ENCODE measurements around the gene RNU7-1.

The RNU7-1 gene

GRCh38 chr12:6899837-6900519 is 43.6 kb upstream of the RNU7-1 start:
- Histone ChIP-seq H3K27me3 (ENCODE audit: control insufficient read depth in 1 of 2, insufficient read depth in 1 of 2, low read length in 2 of 2) (no peaks in the 10 kb centered on the region), H3K4me2 (ENCODE audit: low read length, poor library complexity, severe bottlenecking) (no peak overlapping the region), H2BK120ac (ENCODE audit: low read depth, low read length) (no peak overlapping the region), H2BK12ac (ENCODE audit: low read length in 2 of 2) (no peak overlapping the region), H3K9me3 (ENCODE audit: control insufficient read depth, low read length) (no peaks in the 10 kb centered on the region), H3K4me3 (ENCODE audit: insufficient read depth in 1 of 2, low read depth in 1 of 2, low read length in 2 of 2) (no peak overlapping the region), H2AK5ac (ENCODE audit: low read length, severe bottlenecking) (no peak overlapping the region), H3K4me1 (ENCODE audit: control insufficient read depth, insufficient read depth, low read depth, low read length) (peaks cover 3% of the 10 kb centered on the region), H3K36me3 (ENCODE audit: control insufficient read depth in 1 of 2, insufficient read depth in 2 of 2, low read depth in 1 of 2, low read length in 2 of 2) (no peaks in the 10 kb centered on the region), H2BK5ac (ENCODE audit: low read depth, low read length, poor library complexity, severe bottlenecking) (no peak overlapping the region), H4K91ac (ENCODE audit: low read length) (no peak overlapping the region), H3K14ac (ENCODE audit: low read length in 2 of 2) (no peak overlapping the region), H3K79me1 (replicated peaks; ENCODE audit: low read length, poor library complexity, severe bottlenecking) (no peaks in the 10 kb centered on the region), H4K8ac (ENCODE audit: low read length) (no peak overlapping the region), H2AFZ (ENCODE audit: low read depth, low read length) (no peak overlapping the region), H3K18ac (ENCODE audit: low read depth in 1 of 2, low read length in 2 of 2) (no peak overlapping the region), H3K4ac (ENCODE audit: low read depth in 1 of 2, low read length in 2 of 2) (no peak overlapping the region), H2BK15ac (ENCODE audit: low read depth, poor library complexity, severe bottlenecking) (no peak overlapping the region), H3K9ac (ENCODE audit: low read length) (no peak overlapping the region), H3K27ac (ENCODE audit: low read length, poor library complexity, severe bottlenecking) (no peak overlapping the region), H3K23ac (ENCODE audit: low read length in 2 of 2) (no peak overlapping the region)
- peak; percentile 53 for DNase-seq
- WGBS, result 86% methylated on average over 9 of the region's 10 CpGs

- Histone ChIP-seq H2AFZ (ENCODE audit: low read depth, low read length) (no peak overlapping the region), H4K8ac (ENCODE audit: low read length) (no peak overlapping the region), H3K9ac (ENCODE audit: low read length) (no peak overlapping the region), H2BK15ac (ENCODE audit: low read depth, poor library complexity, severe bottlenecking) (no peak overlapping the region), H3K4me2 (ENCODE audit: low read length, poor library complexity, severe bottlenecking) (no peak overlapping the region), H2AK5ac (ENCODE audit: low read length, severe bottlenecking) (no peak overlapping the region), H3K14ac (ENCODE audit: low read length in 2 of 2) (no peak overlapping the region), H2BK120ac (ENCODE audit: low read depth, low read length) (no peak overlapping the region), H3K18ac (ENCODE audit: low read depth in 1 of 2, low read length in 2 of 2) (no peak overlapping the region), H3K4ac (ENCODE audit: low read depth in 1 of 2, low read length in 2 of 2) (no peak overlapping the region), H2BK5ac (ENCODE audit: low read depth, low read length, poor library complexity, severe bottlenecking) (no peak overlapping the region), H3K27me3 (ENCODE audit: control insufficient read depth in 1 of 2, insufficient read depth in 1 of 2, low read length in 2 of 2) (no peaks in the 10 kb centered on the region), H4K91ac (ENCODE audit: low read length) (no peak overlapping the region), H3K4me3 (ENCODE audit: insufficient read depth in 1 of 2, low read depth in 1 of 2, low read length in 2 of 2) (no peak overlapping the region), H2BK12ac (ENCODE audit: low read length in 2 of 2) (no peak overlapping the region), H3K79me1 (replicated peaks; ENCODE audit: low read length, poor library complexity, severe bottlenecking) (no peaks in the 10 kb centered on the region), H3K36me3 (ENCODE audit: control insufficient read depth in 1 of 2, insufficient read depth in 2 of 2, low read depth in 1 of 2, low read length in 2 of 2) (peaks cover 3 to 13% of the 10 kb centered on the region in 2 experiments), H3K9me3 (ENCODE audit: control insufficient read depth, low read length) (no peaks in the 10 kb centered on the region), H3K27ac (ENCODE audit: low read length, poor library complexity, severe bottlenecking) (no peak overlapping the region), H3K23ac (ENCODE audit: low read length in 2 of 2) (no peak overlapping the region), H3K4me1 (ENCODE audit: control insufficient read depth, insufficient read depth, low read depth, low read length) (peaks cover 7% of the 10 kb centered on the region)
- 90% methylated on average over 3 of the region's 4 CpGs for WGBS
- DNase-seq, result no peak
These were observed 41.2 kb upstream of the RNU7-1 start for GRCh38 chr12:6902448-6902847.

- Histone ChIP-seq H3K23ac (ENCODE audit: low read length in 2 of 2) (no peak overlapping the region), H3K27me3 (ENCODE audit: control insufficient read depth in 1 of 2, insufficient read depth in 1 of 2, low read length in 2 of 2) (no peaks in the 10 kb centered on the region), H3K4ac (ENCODE audit: low read depth in 1 of 2, low read length in 2 of 2) (no peak overlapping the region), H3K4me2 (ENCODE audit: low read length, poor library complexity, severe bottlenecking) (no peak overlapping the region), H3K79me1 (replicated peaks; ENCODE audit: low read length, poor library complexity, severe bottlenecking) (no peaks in the 10 kb centered on the region), H4K8ac (ENCODE audit: low read length) (no peak overlapping the region), H3K18ac (ENCODE audit: low read depth in 1 of 2, low read length in 2 of 2) (no peak overlapping the region), H3K14ac (ENCODE audit: low read length in 2 of 2) (no peak overlapping the region), H2AK5ac (ENCODE audit: low read length, severe bottlenecking) (no peak overlapping the region), H3K36me3 (ENCODE audit: control insufficient read depth in 1 of 2, insufficient read depth in 2 of 2, low read depth in 1 of 2, low read length in 2 of 2) (peaks cover 3 to 19% of the 10 kb centered on the region in 2 experiments), H3K9me3 (ENCODE audit: control insufficient read depth, low read length) (no peaks in the 10 kb centered on the region), H2AFZ (ENCODE audit: low read depth, low read length) (no peak overlapping the region), H3K4me1 (ENCODE audit: control insufficient read depth, insufficient read depth, low read depth, low read length) (peaks cover 7% of the 10 kb centered on the region), H2BK5ac (ENCODE audit: low read depth, low read length, poor library complexity, severe bottlenecking) (no peak overlapping the region), H3K4me3 (ENCODE audit: insufficient read depth in 1 of 2, low read depth in 1 of 2, low read length in 2 of 2) (no peak overlapping the region), H3K27ac (ENCODE audit: low read length, poor library complexity, severe bottlenecking) (no peak overlapping the region), H2BK120ac (ENCODE audit: low read depth, low read length) (no peak overlapping the region), H2BK12ac (ENCODE audit: low read length in 2 of 2) (no peak overlapping the region), H4K91ac (ENCODE audit: low read length) (no peak overlapping the region), H3K9ac (ENCODE audit: low read length) (no peak overlapping the region), H2BK15ac (ENCODE audit: low read depth, poor library complexity, severe bottlenecking) (no peak overlapping the region)
- DNase-seq, result no peak
- WGBS, result 92% methylated on average over 1 of the region's 1 CpG
These were observed 39.9 kb upstream of the RNU7-1 start for GRCh38 chr12:6903722-6904121.

GRCh38 chr12:6904280-6905276 is 39.0 kb upstream of the RNU7-1 start, which contains the start of gene LRRC23:
Gene LRRC23 (plus strand): TSS chr12:6904822. CDS start chr12:6905634, 812 bp downstream.
- Histone ChIP-seq H3K14ac (ENCODE audit: low read length in 2 of 2) (peak within 1 kb of the TSS in 1 of 2 experiments; percentile 94), H4K91ac (ENCODE audit: low read length) (no peak within 1 kb of the TSS), H2BK15ac (ENCODE audit: low read depth, poor library complexity, severe bottlenecking) (no peak within 1 kb of the TSS), H3K4me2 (ENCODE audit: low read length, poor library complexity, severe bottlenecking) (peak within 1 kb of the TSS; percentile 54), H2BK5ac (ENCODE audit: low read depth, low read length, poor library complexity, severe bottlenecking) (no peak within 1 kb of the TSS), H3K36me3 (ENCODE audit: control insufficient read depth in 1 of 2, insufficient read depth in 2 of 2, low read depth in 1 of 2, low read length in 2 of 2) (peaks cover 3 to 19% of the 10 kb centered on the region in 2 experiments), H4K8ac (ENCODE audit: low read length) (peak within 1 kb of the TSS; percentile 75), H3K4me3 (ENCODE audit: insufficient read depth in 1 of 2, low read depth in 1 of 2, low read length in 2 of 2) (peak within 1 kb of the TSS; percentile 79 to 91), H3K18ac (ENCODE audit: low read depth in 1 of 2, low read length in 2 of 2) (peak within 1 kb of the TSS; percentile 37 to 94), H2AK5ac (ENCODE audit: low read length, severe bottlenecking) (peak within 1 kb of the TSS; percentile 9), H3K27me3 (ENCODE audit: control insufficient read depth in 1 of 2, insufficient read depth in 1 of 2, low read length in 2 of 2) (no peaks in the 10 kb centered on the region), H3K79me1 (replicated peaks; ENCODE audit: low read length, poor library complexity, severe bottlenecking) (no peaks in the 10 kb centered on the region), H2BK120ac (ENCODE audit: low read depth, low read length) (no peak within 1 kb of the TSS), H3K23ac (ENCODE audit: low read length in 2 of 2) (peak within 1 kb of the TSS in 1 of 2 experiments; percentile 9), H2BK12ac (ENCODE audit: low read length in 2 of 2) (peak within 1 kb of the TSS in 1 of 2 experiments; percentile 67), H2AFZ (ENCODE audit: low read depth, low read length) (peak within 1 kb of the TSS; percentile 95), H3K4ac (ENCODE audit: low read depth in 1 of 2, low read length in 2 of 2) (peak within 1 kb of the TSS in 1 of 2 experiments; percentile 5), H3K27ac (ENCODE audit: low read length, poor library complexity, severe bottlenecking) (peak within 1 kb of the TSS; percentile 21), H3K4me1 (ENCODE audit: control insufficient read depth, insufficient read depth, low read depth, low read length) (peaks cover 7% of the 10 kb centered on the region), H3K9me3 (ENCODE audit: control insufficient read depth, low read length) (no peaks in the 10 kb centered on the region), H3K9ac (ENCODE audit: low read length) (peak within 1 kb of the TSS; percentile 93)
- DNase-seq, result peak; percentile 97
- 7% methylated on average over 29 of the region's 34 CpGs for WGBS

Data from mesenchymal stem cell (in vitro differentiated cells and primary cell).